ENCODE results near the gene MFSD2A.

DNA sequence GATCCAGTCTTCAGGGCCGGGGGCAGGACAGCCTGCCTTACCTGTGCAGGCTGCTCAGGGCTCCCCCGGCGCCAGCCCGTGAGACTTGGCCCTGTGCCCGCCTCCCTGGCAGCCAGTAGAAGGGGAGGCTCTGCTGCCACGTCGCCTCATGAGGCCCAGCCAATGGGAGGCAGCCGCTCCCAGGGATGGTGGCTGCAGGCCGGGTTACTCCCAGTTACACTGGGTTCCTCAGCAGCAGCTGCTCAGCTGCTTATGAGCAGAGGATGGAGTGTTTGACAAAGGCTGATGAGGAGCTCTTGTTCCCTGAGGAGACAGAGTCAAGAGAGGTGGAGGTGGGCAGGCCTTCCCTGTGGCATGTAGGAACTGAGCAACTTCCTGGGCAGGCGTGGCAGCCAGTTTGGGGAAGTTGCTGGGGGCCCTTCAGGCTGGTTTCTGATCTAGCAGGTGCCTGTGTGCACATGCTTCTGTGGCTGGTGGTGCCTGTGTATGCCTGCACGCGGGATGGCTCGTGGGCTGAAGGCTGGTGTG lies 5.5 kb downstream of the MFSD2A start:
- TF ChIP-seq, protein P1, sequence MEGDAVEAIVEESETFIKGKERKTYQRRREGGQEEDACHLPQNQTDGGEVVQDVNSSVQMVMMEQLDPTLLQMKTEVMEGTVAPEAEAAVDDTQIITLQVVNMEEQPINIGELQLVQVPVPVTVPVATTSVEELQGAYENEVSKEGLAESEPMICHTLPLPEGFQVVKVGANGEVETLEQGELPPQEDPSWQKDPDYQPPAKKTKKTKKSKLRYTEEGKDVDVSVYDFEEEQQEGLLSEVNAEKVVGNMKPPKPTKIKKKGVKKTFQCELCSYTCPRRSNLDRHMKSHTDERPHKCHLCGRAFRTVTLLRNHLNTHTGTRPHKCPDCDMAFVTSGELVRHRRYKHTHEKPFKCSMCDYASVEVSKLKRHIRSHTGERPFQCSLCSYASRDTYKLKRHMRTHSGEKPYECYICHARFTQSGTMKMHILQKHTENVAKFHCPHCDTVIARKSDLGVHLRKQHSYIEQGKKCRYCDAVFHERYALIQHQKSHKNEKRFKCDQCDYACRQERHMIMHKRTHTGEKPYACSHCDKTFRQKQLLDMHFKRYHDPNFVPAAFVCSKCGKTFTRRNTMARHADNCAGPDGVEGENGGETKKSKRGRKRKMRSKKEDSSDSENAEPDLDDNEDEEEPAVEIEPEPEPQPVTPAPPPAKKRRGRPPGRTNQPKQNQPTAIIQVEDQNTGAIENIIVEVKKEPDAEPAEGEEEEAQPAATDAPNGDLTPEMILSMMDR (IDR thresholded peaks at IDR 0.05), result no peak
- TF ChIP-seq RFX5 (IDR thresholded peaks at IDR 0.05; ENCODE audit: low read length), result no peak
- TF ChIP-seq, protein P2, sequence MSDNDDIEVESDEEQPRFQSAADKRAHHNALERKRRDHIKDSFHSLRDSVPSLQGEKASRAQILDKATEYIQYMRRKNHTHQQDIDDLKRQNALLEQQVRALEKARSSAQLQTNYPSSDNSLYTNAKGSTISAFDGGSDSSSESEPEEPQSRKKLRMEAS (IDR thresholded peaks at IDR 0.05; ENCODE audit: low read depth), result no peak
- TF ChIP-seq, protein P3, sequence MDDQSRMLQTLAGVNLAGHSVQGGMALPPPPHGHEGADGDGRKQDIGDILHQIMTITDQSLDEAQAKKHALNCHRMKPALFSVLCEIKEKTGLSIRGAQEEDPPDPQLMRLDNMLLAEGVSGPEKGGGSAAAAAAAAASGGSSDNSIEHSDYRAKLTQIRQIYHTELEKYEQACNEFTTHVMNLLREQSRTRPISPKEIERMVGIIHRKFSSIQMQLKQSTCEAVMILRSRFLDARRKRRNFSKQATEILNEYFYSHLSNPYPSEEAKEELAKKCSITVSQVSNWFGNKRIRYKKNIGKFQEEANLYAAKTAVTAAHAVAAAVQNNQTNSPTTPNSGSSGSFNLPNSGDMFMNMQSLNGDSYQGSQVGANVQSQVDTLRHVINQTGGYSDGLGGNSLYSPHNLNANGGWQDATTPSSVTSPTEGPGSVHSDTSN (IDR thresholded peaks at IDR 0.05), result no peak
- no peak for TF ChIP-seq JUND (IDR thresholded peaks at IDR 0.05)
- TF ChIP-seq SIN3A (IDR thresholded peaks at IDR 0.05; ENCODE audit: borderline replicate concordance, low read depth, low read length), result no peak
- TF ChIP-seq POLR2AphosphoS5 (IDR thresholded peaks at IDR 0.05; ENCODE audit: low read depth, low read length), result no peak
- no peak for TF ChIP-seq GABPA (IDR thresholded peaks at IDR 0.05; ENCODE audit: low read depth)
- TF ChIP-seq NRF1 (IDR thresholded peaks at IDR 0.05; ENCODE audit: low read depth, low read length), result no peak

Measured in SK-N-SH (cell line).